GOT3 (cell line): Measurements from ENCODE around the gene SRGAP3.

Experiments used
- DNase-seq: peaks from one replicate; lab custom pipeline; 2025; ENCODE audit warnings: mixed read lengths; lab: John Stamatoyannopoulos, UW

SRGAP3 gene

DNA sequence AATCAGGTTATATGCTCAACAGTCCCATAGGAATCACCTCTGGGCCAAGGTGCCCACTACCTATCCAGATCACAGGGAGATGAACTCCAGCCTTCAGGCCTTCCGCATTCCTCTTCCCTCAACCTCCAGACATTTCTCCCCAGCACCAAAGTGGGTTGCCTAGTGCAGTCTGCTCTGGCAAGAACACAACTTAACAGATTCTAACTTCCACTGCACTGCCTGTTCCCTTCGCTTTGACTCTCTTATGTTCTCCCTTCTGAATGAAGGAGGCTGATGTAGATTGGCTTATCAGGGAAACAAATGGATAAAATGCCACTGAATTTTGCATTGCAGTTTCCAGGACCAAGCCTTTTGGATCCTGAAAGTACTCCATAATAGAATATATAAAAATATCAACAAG lies 106.3 kb downstream of the SRGAP3 start:
- DNase-seq: no peak

DNA sequence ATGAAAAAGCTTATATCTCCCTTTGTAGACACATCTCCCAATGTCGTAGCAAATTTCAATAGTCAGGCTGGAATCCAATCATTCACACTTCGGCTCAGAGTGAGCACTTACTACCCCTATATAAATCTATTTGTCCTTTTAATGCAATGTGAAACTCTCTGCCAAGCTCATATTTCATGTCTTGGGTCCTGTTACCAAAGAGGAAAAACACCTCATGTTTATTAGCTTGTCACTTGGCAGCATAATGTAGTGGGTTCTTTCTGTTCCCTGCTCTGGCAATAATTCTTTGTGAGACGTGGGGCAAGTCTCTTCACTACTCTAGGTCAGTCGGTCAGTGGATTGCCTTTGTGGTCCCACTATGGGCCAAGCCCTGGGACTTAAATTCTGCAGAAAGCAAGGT lies 107.1 kb downstream of the SRGAP3 start:
- DNase-seq: no peak

DNA sequence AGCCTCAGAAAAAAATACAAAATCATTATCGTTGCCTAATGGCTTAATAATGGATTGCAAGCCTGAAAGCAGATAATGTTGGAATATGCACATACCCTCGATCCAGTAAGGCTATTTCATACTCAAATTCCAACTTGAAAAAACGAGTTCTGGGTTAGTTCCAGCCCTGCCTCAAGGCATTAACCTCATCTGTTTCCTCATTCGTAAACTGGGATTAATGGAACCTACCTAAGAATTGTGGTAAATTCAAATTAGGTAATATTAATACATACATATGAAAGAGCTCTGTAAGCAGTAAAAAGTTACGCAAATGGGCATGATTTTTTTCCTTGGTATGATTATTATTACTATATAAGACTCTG lies 107.5 kb downstream of the SRGAP3 start:
- DNase-seq: no peak

DNA sequence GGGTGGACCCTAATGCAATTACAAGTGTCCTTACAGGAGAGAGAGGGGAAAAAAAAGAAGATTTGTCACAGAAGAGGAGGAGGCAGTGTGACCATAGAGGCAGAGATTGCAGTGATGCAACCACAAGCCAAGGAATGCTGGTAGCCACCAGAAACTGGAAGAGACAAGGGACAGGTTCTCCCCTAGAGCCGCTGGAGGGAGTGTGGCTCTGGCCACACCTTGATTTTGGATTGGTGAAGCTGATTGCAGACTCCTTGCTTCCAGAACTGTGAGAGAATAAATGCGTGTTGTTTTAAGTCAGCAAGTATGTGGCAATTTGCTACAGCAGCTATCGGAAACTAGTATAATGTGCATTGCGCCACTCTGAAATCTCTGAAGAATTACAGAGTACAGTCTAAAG lies 110.1 kb downstream of the SRGAP3 start:
- no peak for DNase-seq

GRCh38 chr3:9137676-9138075 lies 111.8 kb downstream of the SRGAP3 start:
- DNase-seq: no peak

GRCh38 chr3:9136746-9137465 lies 112.5 kb downstream of the SRGAP3 start:
- DNase-seq: no peak

DNA sequence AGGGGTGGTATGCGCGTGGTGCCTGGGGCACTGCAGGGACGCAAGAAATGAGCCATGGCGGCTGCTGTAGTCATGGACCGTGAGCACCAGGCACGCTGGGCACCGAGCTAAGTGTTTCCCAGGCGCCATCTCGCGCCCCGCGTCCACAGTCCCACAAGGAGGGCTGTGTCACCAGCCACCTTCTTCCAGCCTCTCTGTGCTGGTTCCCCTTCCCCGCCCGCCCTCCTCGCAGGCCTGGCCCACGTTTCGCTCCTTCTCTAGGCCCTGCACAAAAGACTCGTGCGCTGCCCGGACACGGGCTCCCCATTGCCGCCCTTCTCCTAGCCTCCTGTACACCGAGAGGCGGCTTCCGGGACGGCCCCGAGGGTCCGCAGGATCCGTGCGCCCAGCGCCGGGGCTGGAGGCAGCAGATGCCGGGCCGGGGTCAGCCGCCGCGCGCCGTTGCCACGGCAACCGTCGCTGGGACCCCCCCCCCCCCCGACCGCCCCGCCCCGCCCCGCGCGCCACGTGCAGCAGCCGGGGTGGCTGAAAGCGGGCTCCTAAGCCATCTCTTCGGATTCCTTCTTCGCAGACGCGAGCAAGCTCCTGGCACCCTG lies 113.4 kb downstream of the SRGAP3 start:
- no peak for DNase-seq

GRCh38 chr3:9135526-9135925 lies 113.9 kb downstream of the SRGAP3 start:
- no peak for DNase-seq

- no peak for DNase-seq
Observed at GRCh38 chr3:9133656-9134055, 115.8 kb downstream of the SRGAP3 start.

DNA sequence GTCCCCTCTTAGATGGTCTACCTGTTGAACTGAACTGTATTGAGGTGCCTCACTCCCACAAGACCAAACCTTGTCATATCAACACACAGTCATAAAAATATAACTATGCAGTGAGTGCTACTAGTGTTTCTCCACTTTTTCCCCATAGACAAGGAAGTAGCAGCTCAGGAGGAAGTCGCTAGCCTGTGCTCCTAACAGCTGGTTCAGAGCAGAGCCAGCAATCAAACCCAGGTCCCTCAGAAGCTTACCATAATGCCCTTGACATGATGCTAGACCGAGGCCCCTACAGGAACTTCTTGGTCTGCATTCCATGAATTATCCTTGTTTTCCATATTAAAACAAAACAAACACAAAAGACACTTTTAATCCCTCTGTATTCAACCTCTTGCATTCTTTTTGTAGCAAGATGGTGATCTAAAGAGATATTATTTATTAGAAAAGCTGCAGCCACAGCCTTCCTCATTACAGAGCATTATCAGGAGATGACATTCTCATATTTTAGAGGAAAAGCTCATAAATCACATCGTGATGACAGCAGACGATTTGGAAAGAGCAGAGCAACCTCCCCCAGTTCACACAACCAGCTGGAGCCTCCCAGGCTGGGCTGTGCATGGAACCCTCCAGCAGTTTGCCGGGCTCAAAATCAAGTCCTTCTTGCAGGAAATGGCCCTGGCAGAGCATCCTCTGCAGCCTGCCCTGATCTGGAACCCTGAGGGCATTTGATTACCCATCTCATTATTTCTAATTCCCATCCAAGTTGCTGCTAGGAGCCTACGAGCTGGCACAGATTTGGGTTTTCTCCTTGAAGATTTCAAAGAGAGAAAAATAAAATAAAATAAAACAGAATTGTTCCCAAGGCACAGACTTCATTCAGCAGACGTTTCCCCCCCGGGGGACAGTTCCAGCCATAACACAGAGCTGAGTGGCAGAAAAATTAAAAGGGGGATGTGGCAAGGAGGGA lies 118.8 kb downstream of the SRGAP3 start:
- no peak for DNase-seq

DNA sequence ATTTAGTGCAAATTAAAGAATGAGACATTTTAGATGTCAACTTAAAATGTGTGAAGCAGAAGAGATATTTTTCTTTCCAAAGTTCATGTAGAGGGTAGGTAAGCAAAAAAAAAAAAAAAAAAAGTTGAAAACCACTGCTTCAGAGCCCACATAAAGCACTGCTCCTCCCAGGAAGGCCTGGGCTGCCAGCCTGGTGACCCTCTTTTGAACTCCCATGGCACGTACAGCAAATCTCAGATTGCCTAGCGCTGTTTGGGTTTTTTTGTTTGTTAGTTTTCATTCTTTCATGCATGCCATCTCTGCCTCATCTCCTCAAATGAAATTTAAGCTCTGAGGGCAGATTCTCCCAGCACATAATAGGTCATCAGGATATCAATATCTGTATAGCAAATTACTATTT lies 120.1 kb downstream of the SRGAP3 start:
- DNase-seq: no peak

DNA sequence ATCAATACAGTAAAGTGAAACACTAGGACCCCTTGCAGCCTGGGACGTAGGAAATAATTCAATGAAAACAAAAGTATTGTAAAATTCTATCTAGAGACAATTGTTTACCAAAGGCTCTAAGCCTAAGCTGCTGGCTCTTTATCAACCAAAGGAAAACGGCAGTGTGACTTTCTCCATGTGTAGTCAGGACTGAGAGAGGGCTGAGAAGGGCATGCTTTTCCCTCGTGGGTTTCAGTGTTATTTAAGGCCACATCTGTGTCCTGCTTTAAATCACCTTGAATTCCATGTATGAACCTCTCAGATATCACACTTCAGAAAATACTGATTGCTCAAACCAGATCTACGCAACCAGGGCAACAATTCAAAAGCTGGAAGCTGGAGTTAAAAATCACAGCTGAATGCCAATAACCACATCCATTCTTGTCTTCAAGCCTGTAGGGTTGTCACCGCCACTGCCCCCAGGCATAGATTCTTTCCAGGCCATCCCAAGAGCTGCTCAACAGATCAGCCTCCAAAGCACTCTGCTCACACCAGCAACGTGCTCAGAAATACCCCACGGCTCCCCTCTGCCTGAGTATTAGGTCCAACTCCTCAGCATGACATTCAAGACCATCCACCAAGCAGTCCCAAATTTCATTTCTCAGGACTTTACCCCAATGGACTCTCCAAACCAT lies 124.0 kb downstream of the SRGAP3 start:
- DNase-seq: no peak

DNA sequence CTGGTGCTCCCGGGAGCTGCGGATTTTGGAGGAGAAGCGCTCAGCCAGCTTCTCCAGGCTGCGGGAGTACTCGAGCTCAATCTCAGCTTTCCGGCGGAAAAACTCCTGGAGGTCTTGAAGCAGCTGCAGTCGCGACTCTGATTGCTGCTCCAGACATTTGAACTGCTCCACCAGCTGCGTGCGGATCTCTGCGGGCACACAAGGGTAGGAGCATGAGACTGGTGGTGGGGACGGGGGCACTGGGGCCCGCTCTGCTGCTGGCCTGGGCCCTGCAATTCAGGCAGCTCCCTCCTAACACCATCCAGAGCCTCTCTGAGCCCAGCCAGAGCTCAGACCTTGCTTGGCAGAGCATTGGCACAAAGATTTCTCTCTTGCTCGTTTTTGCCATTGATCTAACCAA lies 124.7 kb downstream of the SRGAP3 start:
- no peak for DNase-seq

DNA sequence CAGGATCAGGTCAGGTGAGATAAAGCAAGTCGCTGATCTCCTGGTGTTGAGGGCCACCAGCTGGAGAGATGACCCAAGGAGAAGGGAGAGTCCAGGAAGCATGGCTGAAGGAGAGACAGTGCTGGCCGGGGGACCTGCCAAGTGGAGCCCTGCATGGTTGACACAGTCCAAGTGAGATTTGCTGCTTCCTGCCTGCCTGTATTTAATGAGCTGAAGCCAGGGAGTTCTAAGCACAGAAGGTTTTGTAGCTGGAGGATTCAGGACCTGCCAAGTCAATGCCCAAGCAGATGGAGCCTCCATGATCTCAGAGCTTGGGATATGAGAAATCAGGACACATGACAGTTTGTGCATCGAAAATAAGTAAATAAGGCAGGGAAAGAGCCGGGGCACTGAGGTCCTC lies 125.6 kb downstream of the SRGAP3 start:
- DNase-seq: no peak

DNA sequence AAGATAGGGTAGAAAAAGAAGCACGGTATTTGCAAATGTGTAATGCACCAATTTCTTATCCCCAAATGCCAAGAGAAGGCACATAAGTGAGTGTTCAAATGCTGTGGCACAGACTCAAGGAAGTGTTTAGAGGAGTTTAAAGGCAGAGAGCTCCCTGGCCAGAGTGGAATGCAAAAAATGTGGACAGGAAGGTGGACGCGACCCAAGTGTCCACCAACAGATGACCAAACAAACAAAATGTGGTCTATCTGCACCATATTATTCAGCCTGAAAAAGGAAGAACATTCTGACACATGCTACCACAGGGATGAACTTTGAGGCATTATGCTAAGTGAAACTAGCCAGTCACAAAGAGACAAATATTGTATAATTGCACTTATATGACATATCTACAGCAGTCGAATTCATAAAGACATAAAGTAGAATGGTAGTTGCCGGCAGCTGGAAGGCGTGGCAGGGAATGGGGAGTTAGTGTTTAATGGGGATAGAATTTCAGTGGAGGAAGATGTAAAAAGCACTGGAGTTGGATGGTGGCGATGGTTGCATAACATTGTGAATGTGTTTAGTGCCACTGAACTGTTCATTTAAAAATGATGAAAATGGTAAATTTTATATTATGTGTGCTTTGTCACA lies 126.6 kb downstream of the SRGAP3 start:
- no peak for DNase-seq

DNA sequence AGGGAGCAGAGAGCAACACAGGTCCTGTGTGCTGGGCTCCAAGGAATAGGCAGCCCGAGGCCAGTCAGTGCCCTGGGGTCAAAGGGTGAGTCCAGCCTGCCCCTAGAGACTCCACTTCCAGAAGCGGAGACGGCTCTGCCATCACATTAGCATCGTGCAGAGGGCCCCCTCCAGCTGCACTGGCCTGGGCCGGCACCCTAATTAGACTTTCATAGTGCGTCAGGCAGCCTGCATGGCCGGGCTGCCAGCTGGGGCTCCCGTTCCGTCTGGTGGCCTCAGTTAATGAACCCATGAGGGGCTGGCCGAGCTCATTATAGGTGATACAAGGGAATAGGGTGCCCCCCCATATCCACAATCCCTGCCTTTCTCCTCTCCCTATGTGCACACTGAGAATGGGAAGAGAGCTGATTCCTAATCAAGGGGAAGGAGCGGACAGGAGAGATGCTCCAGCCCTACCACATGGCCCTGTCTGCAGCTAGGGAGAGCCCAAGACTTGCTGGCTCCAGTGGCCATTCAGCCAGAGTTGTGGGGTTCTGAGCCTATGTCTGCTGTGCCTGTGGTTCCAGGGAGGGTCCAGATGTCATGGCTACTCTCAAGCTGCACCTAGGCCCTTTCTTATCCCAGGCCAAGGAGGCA lies 128.0 kb downstream of the SRGAP3 start:
- no peak for DNase-seq

DNA sequence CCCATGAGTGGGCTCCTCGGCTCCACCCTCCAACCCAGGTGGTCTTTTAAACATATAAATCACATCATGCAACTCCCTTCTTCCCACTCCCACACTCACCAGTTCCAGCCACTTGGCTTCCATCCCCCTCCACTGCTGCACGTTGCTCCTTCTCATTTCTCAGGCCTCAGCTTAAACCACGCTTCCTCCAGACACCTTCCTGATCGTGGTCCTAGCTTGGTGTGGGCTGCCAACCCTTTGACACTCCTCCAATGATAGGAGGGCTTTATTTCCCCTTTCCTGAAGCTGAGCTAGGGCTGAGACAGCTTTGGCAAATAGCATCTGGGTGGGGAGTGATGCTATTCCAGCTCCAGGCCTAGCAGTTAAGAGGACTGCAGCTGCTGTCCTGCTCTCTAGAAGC lies 130.1 kb downstream of the SRGAP3 start:
- DNase-seq: no peak

DNA sequence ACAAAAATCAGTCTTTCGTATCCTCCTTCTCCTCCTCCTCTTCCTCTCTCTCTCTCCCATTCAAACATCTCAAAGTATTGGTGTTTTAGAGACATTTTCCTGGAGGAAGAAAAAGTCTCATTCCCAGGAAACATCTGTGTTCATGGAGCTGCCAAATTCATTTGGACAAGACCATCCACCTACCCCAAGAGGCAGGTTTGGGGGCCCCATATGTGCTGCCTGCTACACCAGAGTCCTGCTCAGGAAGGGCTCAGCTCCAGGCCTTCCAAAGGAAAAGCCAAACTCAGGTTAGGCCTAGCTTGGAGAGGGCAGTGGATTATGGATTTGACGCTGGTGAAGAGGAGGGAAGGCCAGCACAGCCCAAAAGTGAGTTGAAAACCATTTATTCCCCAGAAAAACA lies 131.2 kb downstream of the SRGAP3 start:
- DNase-seq: no peak

DNA sequence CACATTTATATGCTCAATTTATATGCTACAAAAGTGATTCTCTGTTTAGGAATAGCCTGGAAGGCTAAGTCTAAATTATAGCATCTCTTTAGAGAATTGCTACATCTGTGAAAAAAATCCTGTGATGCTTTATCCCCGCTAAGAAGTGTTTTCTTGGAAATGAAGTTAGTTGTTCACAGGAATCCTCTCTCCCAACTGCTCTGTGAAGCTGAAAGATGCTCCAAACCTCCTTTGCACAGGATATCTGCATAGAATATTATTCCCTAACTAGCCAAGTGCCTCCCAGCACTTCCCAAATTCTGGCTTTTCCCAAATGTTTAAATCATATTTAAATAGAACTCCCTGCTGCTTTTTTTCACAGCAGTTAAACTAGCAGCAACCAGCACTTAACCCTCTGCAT lies 132.2 kb downstream of the SRGAP3 start:
- DNase-seq: no peak

DNA sequence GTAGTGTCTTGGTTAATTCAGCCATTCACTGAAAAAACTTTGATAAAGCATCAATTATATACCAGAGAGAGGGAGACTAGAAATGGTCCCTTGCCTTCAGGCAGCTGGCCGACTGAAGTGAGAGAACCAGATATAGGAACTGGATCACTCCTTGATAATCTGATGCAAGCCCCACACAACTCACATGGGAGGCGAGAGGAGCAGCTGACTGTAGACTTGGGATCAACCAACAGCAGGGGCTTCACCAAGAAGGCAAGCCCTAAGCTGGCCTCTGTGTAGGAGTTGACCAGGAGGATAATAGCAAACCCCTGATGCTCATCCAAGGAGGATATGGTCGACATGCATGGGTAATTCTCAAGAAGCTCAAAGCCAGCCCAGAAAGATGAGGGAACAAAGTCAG lies 133.1 kb downstream of the SRGAP3 start:
- no peak for DNase-seq

- no peak for DNase-seq
Observed at GRCh38 chr3:9115336-9115735, 134.1 kb downstream of the SRGAP3 start.
